G401.6 (cell line): ENCODE measurements around the gene CALML5.

ENCODE experiments used
- FAIRE-seq: peaks from 2 replicates; lab custom pipeline; 2012; peaks lifted over from hg19 to GRCh38; lab: Jason Lieb, UNC

The CALML5 gene

GRCh38 chr10:5515948-5516761 is 16.8 kb upstream of the CALML5 start:
- no peak for FAIRE-seq

- FAIRE-seq, result no peak
Observed at GRCh38 chr10:5514226-5514850, 15.0 kb upstream of the CALML5 start.

- FAIRE-seq, result no peak
Observed at GRCh38 chr10:5512881-5513612, 13.7 kb upstream of the CALML5 start.

GRCh38 chr10:5512331-5512730 is 13.0 kb upstream of the CALML5 start:
- no peak for FAIRE-seq

GRCh38 chr10:5511885-5512280 is 12.5 kb upstream of the CALML5 start:
- FAIRE-seq, result no peak

GRCh38 chr10:5511231-5511884 is 12.0 kb upstream of the CALML5 start:
- FAIRE-seq, result no peak

- FAIRE-seq, result no peak
Observed at GRCh38 chr10:5510281-5511072, 11.1 kb upstream of the CALML5 start.

- FAIRE-seq, result no peak
Observed at GRCh38 chr10:5509691-5510090, 10.3 kb upstream of the CALML5 start.

GRCh38 chr10:5509236-5509635 is 9.9 kb upstream of the CALML5 start:
- no peak for FAIRE-seq

GRCh38 chr10:5508786-5509185 is 9.4 kb upstream of the CALML5 start:
- FAIRE-seq, result no peak

GRCh38 chr10:5508161-5508604 is 8.8 kb upstream of the CALML5 start:
- FAIRE-seq, result no peak

- FAIRE-seq, result no peak
Observed at GRCh38 chr10:5507649-5508131, 8.3 kb upstream of the CALML5 start.

GRCh38 chr10:5506751-5507648 is 7.6 kb upstream of the CALML5 start:
- FAIRE-seq, result no peak

GRCh38 chr10:5506246-5506645 is 6.9 kb upstream of the CALML5 start:
- FAIRE-seq, result no peak

- no peak for FAIRE-seq
Observed at GRCh38 chr10:5504146-5505072, 5.0 kb upstream of the CALML5 start.

GRCh38 chr10:5503477-5503835 is 4.1 kb upstream of the CALML5 start:
- FAIRE-seq, result no peak

- no peak for FAIRE-seq
Observed at GRCh38 chr10:5502571-5503476, 3.5 kb upstream of the CALML5 start.

GRCh38 chr10:5502061-5502521 is 2.7 kb upstream of the CALML5 start:
- no peak for FAIRE-seq
